Hepatic stellate cell (primary cell): ENCODE measurements around the gene PRKCE.

Experiments used
- DNase-seq: peaks from one replicate; pipeline ENCODE4 v3.0.0; 2011; ENCODE audit warnings: low spot score

The PRKCE gene

GRCh38 chr2:45813003-45813941, 161.8 kb downstream of the PRKCE start:
- DNase-seq = no peak

GRCh38 chr2:45814488-45814887, 163.0 kb downstream of the PRKCE start:
- DNase-seq = no peak

GRCh38 chr2:45814951-45815621, 163.6 kb downstream of the PRKCE start:
- DNase-seq = no peak

GRCh38 chr2:45816272-45816671, 164.8 kb downstream of the PRKCE start:
- DNase-seq = no peak

GRCh38 chr2:45818591-45818990, 167.1 kb downstream of the PRKCE start:
- DNase-seq = no peak

- DNase-seq = no peak
These were observed 168.6 kb downstream of the PRKCE start for GRCh38 chr2:45820048-45820447.

- DNase-seq = no peak
These were observed 170.2 kb downstream of the PRKCE start for GRCh38 chr2:45821558-45822271.

GRCh38 chr2:45822272-45822630, 170.8 kb downstream of the PRKCE start:
- DNase-seq = no peak

- no peak for DNase-seq
These were observed 172.3 kb downstream of the PRKCE start for GRCh38 chr2:45823723-45824206.

- DNase-seq = no peak
These were observed 173.7 kb downstream of the PRKCE start for GRCh38 chr2:45825001-45825651.

GRCh38 chr2:45826460-45826859, 175.0 kb downstream of the PRKCE start:
- DNase-seq = no peak

- peak; percentile 47 for DNase-seq
These were observed 175.6 kb downstream of the PRKCE start for GRCh38 chr2:45826884-45827635.

- no peak for DNase-seq
These were observed 178.8 kb downstream of the PRKCE start for GRCh38 chr2:45830322-45830721.

- no peak for DNase-seq
These were observed 182.0 kb downstream of the PRKCE start for GRCh38 chr2:45833301-45833967.

- DNase-seq = no peak
These were observed 182.5 kb downstream of the PRKCE start for GRCh38 chr2:45833968-45834344.

- no peak for DNase-seq
These were observed 182.9 kb downstream of the PRKCE start for GRCh38 chr2:45834372-45834771.

- no peak for DNase-seq
These were observed 183.4 kb downstream of the PRKCE start for GRCh38 chr2:45834858-45835257.

- no peak for DNase-seq
These were observed 184.8 kb downstream of the PRKCE start for GRCh38 chr2:45836316-45836715.

GRCh38 chr2:45836740-45837139, 185.3 kb downstream of the PRKCE start:
- no peak for DNase-seq

GRCh38 chr2:45837812-45838341, 186.4 kb downstream of the PRKCE start:
- DNase-seq = no peak
